Mesendoderm (in vitro differentiated cells): ENCODE measurements around the gene IL36A.

ENCODE experiments used
- DNase-seq: peaks from one replicate; pipeline ENCODE4 v3.0.0; 2013
- H2AK5ac ChIP-seq: 2 replicates; pipeline ENCODE4 v1.6.1; 2013; ENCODE audit warnings: low read length, inconsistent platforms
- H2BK120ac ChIP-seq: 2 replicates; pipeline ENCODE4 v1.6.1; 2013; ENCODE audit warnings: low read depth, mild to moderate bottlenecking, low read length, moderate library complexity, mixed read lengths
- H2BK15ac ChIP-seq: replicated peaks from 2 replicates; pipeline ENCODE4 v1.6.1; 2013; ENCODE audit warnings: low read depth, mild to moderate bottlenecking, moderate library complexity
- H2BK5ac ChIP-seq: 2 replicates; pipeline ENCODE4 v1.6.1; 2013; ENCODE audit warnings: low read length, inconsistent platforms
- H3K18ac ChIP-seq: 2 replicates; pipeline ENCODE4 v1.6.1; 2013; ENCODE audit warnings: mild to moderate bottlenecking, low read length, mixed read lengths
- H3K23ac ChIP-seq: one replicate; pipeline ENCODE4 v1.6.1; 2013; ENCODE audit warnings: low read length
- H3K27ac ChIP-seq: 2 replicates; pipeline ENCODE4 v1.5.1; 2013; ENCODE audit warnings: low read depth, mild to moderate bottlenecking, inconsistent platforms, low read length, moderate library complexity
- H3K27me3 ChIP-seq: 2 replicates; pipeline ENCODE4 v1.6.1; 2013; ENCODE audit warnings: low read length, control low read depth, mild to moderate bottlenecking, inconsistent platforms; ENCODE audit not compliant: insufficient read depth, poor library complexity
- H3K36me3 ChIP-seq: 2 replicates; pipeline ENCODE4 v1.6.1; 2013; ENCODE audit warnings: low read length, inconsistent platforms; ENCODE audit not compliant: control insufficient read depth, insufficient read depth
- H3K4ac ChIP-seq: one replicate; pipeline ENCODE4 v1.6.1; 2013; ENCODE audit warnings: low read depth, mild to moderate bottlenecking, low read length, moderate library complexity
- H3K4me1 ChIP-seq: 2 replicates; pipeline ENCODE4 v1.6.1; 2013; ENCODE audit warnings: low read depth, low read length, inconsistent platforms; ENCODE audit not compliant: control insufficient read depth
- H3K4me2 ChIP-seq: 2 replicates; pipeline ENCODE4 v1.6.1; 2013; ENCODE audit warnings: low read length
- H3K4me3 ChIP-seq: 2 replicates; pipeline ENCODE4 v1.5.1; 2013; ENCODE audit warnings: mild to moderate bottlenecking, low read length
- H3K56ac ChIP-seq: one replicate; pipeline ENCODE4 v1.6.1; 2013; ENCODE audit warnings: low read length
- H3K79me1 ChIP-seq: 2 replicates; pipeline ENCODE4 v1.6.1; 2013; ENCODE audit warnings: low read length, inconsistent platforms
- H3K79me2 ChIP-seq: 2 replicates; pipeline ENCODE4 v1.6.1; 2013; ENCODE audit warnings: mild to moderate bottlenecking, low read length; ENCODE audit not compliant: control insufficient read depth, insufficient read depth
- H3K9ac ChIP-seq: 2 replicates; pipeline ENCODE4 v1.6.1; 2013; ENCODE audit warnings: low read length, inconsistent platforms
- H4K5ac ChIP-seq: one replicate; pipeline ENCODE4 v1.6.1; 2013; ENCODE audit warnings: low read length
- H4K8ac ChIP-seq: one replicate; pipeline ENCODE4 v1.6.1; 2013; ENCODE audit warnings: low read depth, mild to moderate bottlenecking, control low read depth, low read length, moderate library complexity
- WGBS: extraction: QIAGEN DNeasy Blood & Tissue Kit; methylation state at CpG from one replicate; pipeline ENCODE4 v1.1.7; 2013; ENCODE audit warnings: low lambda C conversion rate, missing lambda C conversion rate; ENCODE audit not compliant: insufficient coverage; ENCODE audit errors: extremely low coverage; 5-methylcytosine and 5-hydroxymethylcytosine counted together

IL36A gene

DNA sequence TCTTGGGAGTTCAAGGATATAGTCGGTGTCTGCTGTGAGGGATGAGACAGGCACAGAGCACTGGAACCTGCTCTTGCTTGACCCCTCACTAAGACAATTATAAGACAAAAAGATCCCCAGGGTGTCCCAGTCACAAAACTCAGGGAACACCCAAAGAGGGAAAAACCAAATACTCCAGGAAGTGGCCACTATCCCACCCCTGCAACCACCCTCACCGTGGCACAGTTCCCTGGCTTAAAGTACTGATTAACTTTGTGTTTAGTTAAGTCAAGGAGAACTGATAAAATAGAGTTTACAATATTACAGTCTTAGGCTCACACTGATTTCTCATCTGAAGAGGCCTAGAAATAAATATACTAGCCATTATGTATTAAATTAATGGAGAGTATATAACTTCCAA is 33.9 kb downstream of the IL36A start:
- Histone ChIP-seq H4K5ac (no peak overlapping the region), H3K4me3 (no peak overlapping the region), H3K4me2 (no peak overlapping the region), H3K4ac (no peak overlapping the region), H3K23ac (no peak overlapping the region), H3K36me3 (no peaks in the 10 kb centered on the region), H2BK5ac (no peak overlapping the region), H3K27ac (no peak overlapping the region), H2BK120ac (no peak overlapping the region), H3K18ac (no peak overlapping the region), H3K4me1 (no peaks in the 10 kb centered on the region), H3K9ac (no peak overlapping the region), H2BK15ac (no peak overlapping the region), H2AK5ac (no peak overlapping the region), H3K56ac (no peak overlapping the region), H3K27me3 (no peaks in the 10 kb centered on the region), H3K79me2 (no peaks in the 10 kb centered on the region), H4K8ac (no peak overlapping the region), H3K79me1 (no peaks in the 10 kb centered on the region)
- no CpG with 5 or more reads among the region's 2 CpGs for WGBS
- no peak for DNase-seq

DNA sequence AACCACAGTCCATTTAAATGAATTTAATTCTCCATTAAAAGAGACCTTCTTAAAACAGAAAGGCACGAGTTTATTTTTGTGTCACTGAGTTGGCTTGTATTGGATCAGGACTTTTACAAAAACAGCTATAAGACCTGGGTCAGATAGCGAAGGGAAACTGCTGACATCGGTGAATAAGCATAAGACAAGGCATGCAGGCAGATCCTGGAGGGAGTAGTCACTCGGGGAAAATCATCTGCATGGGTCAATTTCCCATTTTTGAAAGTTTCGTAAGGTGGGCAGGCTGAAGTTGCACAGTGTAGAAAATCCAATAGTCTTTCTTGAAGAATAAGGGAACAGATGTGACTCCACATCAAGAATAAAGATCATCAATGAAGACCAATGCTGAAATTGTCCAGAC is 34.5 kb downstream of the IL36A start:
- Histone ChIP-seq H3K27ac (no peak overlapping the region), H3K9ac (no peak overlapping the region), H3K79me1 (no peaks in the 10 kb centered on the region), H3K56ac (no peak overlapping the region), H3K36me3 (no peaks in the 10 kb centered on the region), H3K79me2 (no peaks in the 10 kb centered on the region), H3K27me3 (no peaks in the 10 kb centered on the region), H3K4me1 (no peaks in the 10 kb centered on the region), H3K23ac (no peak overlapping the region), H4K5ac (no peak overlapping the region), H2BK120ac (no peak overlapping the region), H2BK5ac (no peak overlapping the region), H3K4me2 (no peak overlapping the region), H2AK5ac (no peak overlapping the region), H2BK15ac (no peak overlapping the region), H3K4me3 (no peak overlapping the region), H4K8ac (no peak overlapping the region), H3K18ac (no peak overlapping the region), H3K4ac (no peak overlapping the region)
- no peak for DNase-seq
- WGBS, result no CpG with 5 or more reads among the region's 5 CpGs

DNA sequence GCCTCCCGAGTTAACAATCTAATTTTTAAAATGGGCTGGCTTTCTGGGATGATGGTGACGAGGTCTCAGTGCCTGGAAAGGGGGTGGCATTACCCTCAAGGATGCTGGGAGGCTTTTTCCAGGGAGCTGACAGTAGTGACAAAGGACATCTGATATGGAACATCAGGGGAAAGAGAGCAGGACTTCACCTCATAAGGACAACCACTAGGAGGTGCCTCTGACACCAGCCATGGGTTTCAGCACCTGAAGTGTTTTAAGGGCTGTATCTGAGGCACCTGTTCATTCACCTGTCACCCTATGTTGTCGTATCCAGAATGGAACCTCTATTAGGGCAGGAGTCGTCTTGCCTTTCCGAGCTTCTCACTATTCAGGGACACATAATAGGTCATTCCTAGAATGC is 36.6 kb downstream of the IL36A start:
- Histone ChIP-seq H2BK15ac (no peak overlapping the region), H3K27ac (no peak overlapping the region), H4K8ac (no peak overlapping the region), H3K23ac (no peak overlapping the region), H3K27me3 (no peaks in the 10 kb centered on the region), H2AK5ac (no peak overlapping the region), H3K36me3 (no peaks in the 10 kb centered on the region), H4K5ac (no peak overlapping the region), H2BK5ac (no peak overlapping the region), H3K4me1 (no peaks in the 10 kb centered on the region), H3K4me2 (no peak overlapping the region), H3K9ac (no peak overlapping the region), H3K56ac (no peak overlapping the region), H3K79me2 (no peaks in the 10 kb centered on the region), H3K4me3 (no peak overlapping the region), H3K18ac (no peak overlapping the region), H2BK120ac (no peak overlapping the region), H3K4ac (no peak overlapping the region), H3K79me1 (no peaks in the 10 kb centered on the region)
- WGBS, result no CpG with 5 or more reads among the region's 5 CpGs
- DNase-seq, result peak; percentile 19

DNA sequence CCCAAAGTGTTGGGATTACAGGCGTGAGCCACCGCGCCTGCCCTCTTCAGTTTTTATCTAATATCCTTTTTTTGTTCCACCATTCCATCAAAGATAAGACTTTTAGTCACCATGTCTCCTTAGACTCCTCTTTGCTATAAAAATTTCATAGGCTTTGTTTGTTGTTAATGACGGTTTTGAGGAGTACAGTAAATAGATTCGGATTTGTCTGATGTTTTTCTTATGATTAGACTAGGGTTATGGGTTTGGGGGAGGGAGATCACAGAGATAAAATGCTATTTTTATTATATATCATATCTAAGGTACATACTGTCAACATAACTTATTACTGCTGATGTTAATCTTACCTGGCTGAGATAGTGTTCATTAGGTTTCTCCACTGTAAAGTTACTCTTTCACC is 41.2 kb downstream of the IL36A start:
- Histone ChIP-seq H3K4me3 (no peak overlapping the region), H3K4me1 (no peaks in the 10 kb centered on the region), H3K27me3 (no peaks in the 10 kb centered on the region), H3K79me1 (no peaks in the 10 kb centered on the region), H3K9ac (no peak overlapping the region), H3K79me2 (no peaks in the 10 kb centered on the region), H3K4me2 (no peak overlapping the region), H4K5ac (no peak overlapping the region), H3K36me3 (no peaks in the 10 kb centered on the region), H3K23ac (no peak overlapping the region), H4K8ac (no peak overlapping the region), H3K27ac (no peak overlapping the region), H2AK5ac (no peak overlapping the region), H3K56ac (no peak overlapping the region), H2BK15ac (no peak overlapping the region), H2BK5ac (no peak overlapping the region), H3K4ac (no peak overlapping the region), H2BK120ac (no peak overlapping the region), H3K18ac (no peak overlapping the region)
- WGBS, result no CpG with 5 or more reads among the region's 5 CpGs
- no peak for DNase-seq

DNA sequence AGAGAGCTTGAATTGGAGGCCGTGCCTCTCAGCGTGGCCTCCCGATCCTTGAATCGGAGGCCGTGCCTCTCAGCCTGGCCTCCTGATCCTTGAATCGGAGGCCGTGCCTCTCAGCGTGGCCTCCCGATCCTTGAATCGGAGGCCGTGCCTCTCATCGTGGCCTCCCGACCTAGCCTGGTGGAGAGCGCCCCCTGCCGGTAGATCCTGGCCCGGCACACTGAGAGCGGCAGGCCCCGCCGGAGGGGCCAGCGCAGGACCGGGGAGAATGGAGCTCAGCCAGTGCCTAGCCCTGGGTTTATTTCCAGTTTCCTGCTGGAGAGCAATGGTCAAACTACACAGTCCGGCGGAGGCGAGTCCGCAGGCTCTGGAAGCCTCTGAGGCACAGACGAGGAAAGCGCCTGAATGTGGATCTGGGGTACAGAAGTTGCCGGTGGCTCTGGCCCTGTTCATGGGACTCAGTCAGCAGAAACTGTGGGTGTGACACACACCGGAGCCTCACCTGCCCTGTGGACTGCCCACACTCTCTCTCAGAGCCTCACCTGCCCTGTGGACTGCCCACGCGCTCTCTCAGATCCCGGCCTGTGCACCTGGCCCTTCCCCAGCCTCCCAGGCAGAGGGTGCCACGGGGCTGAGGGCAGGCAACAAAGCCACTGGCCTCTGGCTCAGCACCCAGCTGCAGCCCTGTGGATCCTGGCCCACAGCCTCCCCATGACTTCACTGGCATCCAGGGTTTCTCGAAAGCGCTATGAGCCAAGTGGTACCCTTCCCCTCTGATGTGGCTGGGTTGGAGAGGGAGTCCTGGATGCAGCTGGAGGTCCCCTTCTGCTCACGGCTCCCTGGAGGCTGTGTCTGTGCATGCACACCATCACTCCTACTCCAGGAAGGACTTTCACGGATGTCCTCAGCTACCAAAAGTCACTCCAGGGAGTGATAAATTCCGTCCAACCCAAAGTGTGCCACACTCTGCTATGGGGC is 45.9 kb downstream of the IL36A start:
- Histone ChIP-seq H3K23ac (no peak overlapping the region), H3K79me2 (no peaks in the 10 kb centered on the region), H3K4me2 (no peak overlapping the region), H3K36me3 (no peaks in the 10 kb centered on the region), H2BK120ac (no peak overlapping the region), H3K79me1 (no peaks in the 10 kb centered on the region), H3K4me1 (no peaks in the 10 kb centered on the region), H3K56ac (no peak overlapping the region), H4K8ac (no peak overlapping the region), H3K9ac (no peak overlapping the region), H3K4me3 (no peak overlapping the region), H2BK15ac (no peak overlapping the region), H3K27ac (peak overlapping the region; percentile 37), H4K5ac (no peak overlapping the region), H2AK5ac (no peak overlapping the region), H3K18ac (no peak overlapping the region), H3K4ac (no peak overlapping the region), H3K27me3 (no peaks in the 10 kb centered on the region), H2BK5ac (no peak overlapping the region)
- DNase-seq, result no peak
- no CpG with 5 or more reads among the region's 38 CpGs for WGBS
